Kidney (tissue), 14 donors: ENCODE data around the gene FXYD4. TPM values are rescaled to one million over a fixed set of nuclear protein-coding genes. Genes with fewer than 3 reads are reported as not detected.
A peak's percentile ranks its signal among the peaks of the same experiment; 100 is the strongest.

Source experiments
- DNase-seq, 5 donors: peaks; one replicate each; pipeline ENCODE4 v3.0.0-alpha.2; 2013 to 2020
- FAIRE-seq: peaks from 2 replicates; lab custom pipeline; 2012; peaks lifted over from hg19 to GRCh38; lab: Jason Lieb, UNC
- H3K27ac ChIP-seq, 2 donors: one replicate each; pipeline ENCODE4 v1.7.0; 2013; ENCODE audit warnings: low read depth in 2 of 2, low read length in 2 of 2, inconsistent platforms in 1 of 2
- H3K27me3 ChIP-seq: one replicate; pipeline ENCODE4 v1.7.1; 2013; ENCODE audit warnings: low read length, inconsistent platforms; ENCODE audit not compliant: control insufficient read depth, insufficient read depth
- H3K36me3 ChIP-seq, 3 donors: one replicate each; pipeline versions ENCODE4 v1.7.0 to v1.7.1; 2013; ENCODE audit warnings: low read length in 3 of 3, control low read depth in 1 of 3, inconsistent platforms in 1 of 3; ENCODE audit not compliant: insufficient read depth in 3 of 3, control insufficient read depth in 2 of 3
- H3K4me1 ChIP-seq, 3 donors: one replicate each; pipeline versions ENCODE4 v1.7.0 to v1.7.1; 2013; ENCODE audit warnings: low read length in 3 of 3, inconsistent platforms in 1 of 3, low read depth in 1 of 3; ENCODE audit not compliant: control insufficient read depth in 2 of 3, insufficient read depth in 2 of 3
- H3K4me3 ChIP-seq, 3 donors: one replicate each; pipeline versions ENCODE4 v1.7.0 to v1.8.1; 2013; ENCODE audit warnings: low read length in 3 of 3, control low read depth in 1 of 3, inconsistent platforms in 1 of 3
- H3K9ac ChIP-seq, 3 donors: one replicate each; pipeline versions ENCODE4 v1.7.0 to v1.7.1; 2013; ENCODE audit warnings: low read length in 3 of 3, control low read depth in 1 of 3, inconsistent platforms in 1 of 3
- H3K9me3 ChIP-seq, 3 donors: one replicate each; pipeline versions ENCODE4 v1.7.0 to v1.7.1; 2013; ENCODE audit warnings: low read length in 3 of 3, control low read depth in 1 of 3, inconsistent platforms in 1 of 3; ENCODE audit not compliant: control insufficient read depth in 2 of 3, insufficient read depth in 1 of 3
- intact Hi-C: fragments of 100-400 bp; cut with DNase I; formaldehyde crosslinking; loops from one replicate; pipeline ENCODE4 v1.11.1; 2022
- polyA plus RNA-seq: library from polyadenylated mRNA; stranded (reverse); fragments of 350-450 nt; fragmentation: Illumina TruSeq; extraction: RNeasy Lipid Tissue Mini Kit (QIAGEN cat#74804); gene quantifications from one replicate; pipeline ENCODE4 v1.2.3, GENCODE V29; 2014; ENCODE audit warnings: low read depth, low replicate concordance; ENCODE audit not compliant: insufficient read depth
- total RNA-seq: library from RNA; stranded (reverse); fragmentation: NEBNext Ultra II Directional; extraction: Animal tissue kit (Norgen Biotek cat#: 25700); gene quantifications from one replicate; pipeline ENCODE4 v1.2.1, GENCODE V29; 2021
- TF ChIP-seq, protein P1 (sequence below): IDR thresholded peaks from 3 replicates; pipeline ENCODE4 v1.5.1; 2012; ENCODE audit warnings: mild to moderate bottlenecking, moderate library complexity, borderline replicate concordance; ENCODE audit not compliant: insufficient read depth; ENCODE audit errors: extremely low read depth
- donor health status: control.
- donor health status: control.
- donor health status: control.
- donor health status: control.
- donor health status: control.
- donor health status: DM: yes; HTN: yes; CAD: no.
- donor health status: Normal renal cell carcinoma (clear cell type).

Gene FXYD4
- total and polyA plus RNA-seq, 2 donors from 2014 or later, result 109 to 392 TPM

DNA sequence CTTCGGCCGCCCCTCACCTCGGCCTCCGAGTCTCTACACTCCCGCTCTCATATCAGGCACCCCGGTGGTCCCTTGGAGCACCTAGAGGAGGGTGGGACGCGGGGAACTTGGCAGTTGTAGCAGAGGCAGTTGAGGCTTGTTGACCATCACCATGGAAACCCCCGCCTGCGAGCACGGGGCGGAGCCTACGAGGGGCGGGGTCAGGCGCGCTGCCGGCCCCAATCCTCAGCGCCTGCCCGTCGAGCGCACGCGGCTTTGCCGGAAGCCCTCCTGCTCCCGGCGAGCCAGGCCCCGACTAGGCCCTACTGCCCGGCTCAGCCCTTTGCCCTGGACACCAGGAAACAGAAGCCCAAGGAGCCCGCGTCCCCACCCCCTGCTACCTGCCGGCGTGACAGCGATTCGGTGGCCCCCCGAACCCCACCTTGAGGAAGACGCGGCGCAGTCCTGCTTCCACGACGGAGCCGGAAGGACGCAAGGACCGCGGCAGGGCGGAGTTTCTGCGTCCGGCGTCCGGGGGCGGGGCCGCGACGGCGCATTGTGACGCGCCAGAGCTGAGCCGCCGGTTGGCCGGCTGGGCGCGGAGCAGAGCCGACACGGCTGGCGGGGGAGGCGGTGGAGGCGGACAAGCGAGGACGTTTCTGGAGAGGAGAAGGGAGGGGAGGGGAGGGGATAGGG, 37.4 kb downstream of the FXYD4 start, which contains the start of gene HNRNPF:
Gene HNRNPF, minus strand, starts transcription at position 477 of the 675 bp plus-strand sequence. CDS start 21,302 bp downstream, outside the sequence.
- DNase-seq, result peak; percentile 97 to 99 (median 98)
- intact Hi-C loops, result no loop called here
- H3K4me1 ChIP-seq, result peaks cover 0 to 10% (median 3%) of the 10 kb centered on the region in 3 donors
- H3K27ac ChIP-seq, result peak within 1 kb of the TSS; percentile 99
- H3K27me3 ChIP-seq, result no peaks in the 10 kb centered on the region
- H3K36me3 ChIP-seq, result no peaks in the 10 kb centered on the region
- H3K9ac ChIP-seq, result peak within 1 kb of the TSS; percentile 14 to 94 (median 84)
- H3K4me3 ChIP-seq, result peak within 1 kb of the TSS; percentile 79 to 93 (median 85)
- no peak for FAIRE-seq
- TF ChIP-seq, protein P1, sequence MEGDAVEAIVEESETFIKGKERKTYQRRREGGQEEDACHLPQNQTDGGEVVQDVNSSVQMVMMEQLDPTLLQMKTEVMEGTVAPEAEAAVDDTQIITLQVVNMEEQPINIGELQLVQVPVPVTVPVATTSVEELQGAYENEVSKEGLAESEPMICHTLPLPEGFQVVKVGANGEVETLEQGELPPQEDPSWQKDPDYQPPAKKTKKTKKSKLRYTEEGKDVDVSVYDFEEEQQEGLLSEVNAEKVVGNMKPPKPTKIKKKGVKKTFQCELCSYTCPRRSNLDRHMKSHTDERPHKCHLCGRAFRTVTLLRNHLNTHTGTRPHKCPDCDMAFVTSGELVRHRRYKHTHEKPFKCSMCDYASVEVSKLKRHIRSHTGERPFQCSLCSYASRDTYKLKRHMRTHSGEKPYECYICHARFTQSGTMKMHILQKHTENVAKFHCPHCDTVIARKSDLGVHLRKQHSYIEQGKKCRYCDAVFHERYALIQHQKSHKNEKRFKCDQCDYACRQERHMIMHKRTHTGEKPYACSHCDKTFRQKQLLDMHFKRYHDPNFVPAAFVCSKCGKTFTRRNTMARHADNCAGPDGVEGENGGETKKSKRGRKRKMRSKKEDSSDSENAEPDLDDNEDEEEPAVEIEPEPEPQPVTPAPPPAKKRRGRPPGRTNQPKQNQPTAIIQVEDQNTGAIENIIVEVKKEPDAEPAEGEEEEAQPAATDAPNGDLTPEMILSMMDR, result no peak
- no peaks in the 10 kb centered on the region for H3K9me3 ChIP-seq

DNA sequence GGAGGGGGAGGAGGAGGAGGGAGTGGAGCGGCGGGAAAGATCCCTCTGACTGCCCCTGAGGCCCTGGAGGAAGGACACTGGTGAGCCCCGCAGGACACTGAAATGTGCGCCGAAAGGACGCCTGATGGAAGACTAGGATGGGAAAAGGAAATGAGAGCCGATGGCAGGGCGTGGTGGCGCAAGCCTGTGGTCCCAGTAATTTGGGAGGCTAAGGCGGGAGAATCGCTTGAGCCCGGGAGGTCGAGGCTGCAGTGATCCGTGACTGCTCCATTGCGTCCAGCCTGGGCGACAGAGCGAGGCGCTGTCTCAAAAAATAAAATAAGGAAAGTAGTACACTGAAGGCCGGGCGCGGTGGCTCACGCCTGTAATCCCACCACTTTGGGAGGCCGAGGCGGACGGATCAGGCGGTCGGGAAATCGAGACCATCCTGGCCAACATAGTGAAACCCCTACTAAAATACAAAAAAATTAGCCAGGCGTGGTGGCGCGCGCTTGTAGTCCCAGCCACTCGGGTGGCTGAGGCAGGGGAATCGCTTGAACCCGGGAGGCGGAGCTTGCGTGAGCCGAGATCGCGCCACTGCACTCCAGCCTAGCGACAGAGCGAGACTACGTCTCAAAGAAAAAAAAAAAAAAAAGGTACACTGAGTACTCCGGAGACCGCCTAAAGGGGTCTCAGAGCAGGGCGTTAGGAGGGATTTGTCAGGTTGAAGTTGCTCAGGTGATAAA, 38.1 kb downstream of the FXYD4 start:
- peaks cover 0 to 10% (median 3%) of the 10 kb centered on the region in 3 donors for H3K4me1 ChIP-seq
- peak overlapping the region; percentile 12 to 91 (median 84) for H3K9ac ChIP-seq
- peak overlapping the region; percentile 96 to 99 for H3K27ac ChIP-seq
- no peaks in the 10 kb centered on the region for H3K27me3 ChIP-seq
- FAIRE-seq (no peak), DNase-seq (peak in 2 of 5 donors; percentile 46 to 79)
- H3K4me3 ChIP-seq, result peak overlapping the region; percentile 79 to 93 (median 85)
- no peaks in the 10 kb centered on the region for H3K9me3 ChIP-seq
- H3K36me3 ChIP-seq, result no peaks in the 10 kb centered on the region
- intact Hi-C loops, result no loop called here
- TF ChIP-seq, protein P1, result no peak

DNA sequence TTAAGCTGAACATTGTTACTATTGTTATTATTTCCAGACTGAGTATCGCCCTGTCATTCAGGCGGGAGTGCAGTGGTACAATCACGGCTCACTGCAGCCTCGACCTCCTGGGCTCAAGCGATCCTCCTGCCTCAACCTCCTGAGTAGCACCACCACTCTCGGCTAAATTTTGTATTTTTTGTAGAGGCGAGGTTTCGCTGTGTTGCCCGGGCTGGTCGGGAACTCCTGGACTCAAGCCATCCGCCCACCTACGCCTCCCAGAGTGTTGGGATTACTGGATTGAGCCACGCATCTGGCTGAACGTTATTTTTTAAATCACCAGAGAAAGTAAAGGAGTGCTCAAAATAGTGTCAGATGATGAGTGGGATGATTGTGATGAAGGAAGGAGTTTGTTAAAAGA, 38.9 kb downstream of the FXYD4 start:
- Histone ChIP-seq H3K4me3 (peak overlapping the region in 1 of 3 donors; percentile 85), H3K27ac (no peak overlapping the region)

More for the DNA sequence above, 38.9 kb downstream of the FXYD4 start:
- Histone ChIP-seq H3K27me3 (no peaks in the 10 kb centered on the region), H3K9me3 (no peaks in the 10 kb centered on the region), H3K36me3 (no peaks in the 10 kb centered on the region), H3K9ac (peak overlapping the region in 1 of 3 donors; percentile 91), H3K4me1 (peaks cover 0 to 10% (median 3%) of the 10 kb centered on the region in 3 donors)
- TF ChIP-seq, protein P1, result no peak
- intact Hi-C loops, result no loop called here
- no peak for FAIRE-seq
- DNase-seq, result no peak
